GM12878 (cell line): ENCODE data around the gene FAM241A. TPM values are rescaled to one million over a fixed set of nuclear protein-coding genes. Genes with fewer than 3 reads are reported as not detected.

Experiments used
- ATAC-seq: fragments of 200-7000 bp; cut with Tn5 transposase; 3 replicates; pipeline ENCODE4 v1.9.1; 2020; ENCODE audit warnings: mild to moderate bottlenecking, moderate library complexity
- BruUV-seq: library from RNA; stranded (reverse); fragments of 400-500 nt; replicated peaks from 2 replicates; lab custom pipeline; 2021; lab: Mats Ljungman, UMichigan
- CTCF ChIA-PET: fragments of 300-600 bp; sonication (Branson Sonifier 250); formaldehyde crosslinking; extraction: SDS; loops from one replicate; lab custom pipeline; 2021; ENCODE audit warnings: inconsistent platforms; lab: Yijun Ruan, JAX
- POLR2A ChIA-PET: fragments of 350-600 bp; formaldehyde crosslinking; extraction: SDS; loops from one replicate; lab custom pipeline; 2021; ENCODE audit warnings: inconsistent platforms; lab: Charles Lee
- RAD21 ChIA-PET: fragments of 300-600 bp; sonication (Branson Sonifier 250); formaldehyde crosslinking; loops from one replicate; lab custom pipeline; 2023; ENCODE audit warnings: antibody characterized with exemption; ENCODE audit not compliant: unreplicated experiment; lab: Charles Lee
- SMC1A ChIA-PET: fragments of 300-600 bp; sonication (Branson Sonifier 250); formaldehyde crosslinking; loops from one replicate; lab custom pipeline; 2023; ENCODE audit not compliant: unreplicated experiment, uncharacterized antibody; lab: Charles Lee
- DNase-seq: peaks from one replicate; pipeline ENCODE4 v3.0.0-alpha.2; 2011; ENCODE audit warnings: low read depth, low spot score
- FAIRE-seq: peaks from 3 replicates; lab custom pipeline; 2011; peaks lifted over from hg19 to GRCh38; lab: Jason Lieb, UNC
- H2AFZ ChIP-seq: 2 replicates; pipeline ENCODE4 v1.6.0; 2011; ENCODE audit warnings: low read depth, low read length, control low read depth; ENCODE audit not compliant: control insufficient read depth
- H3K27ac ChIP-seq: 2 replicates; pipeline ENCODE4 v1.5.1; 2011; ENCODE audit warnings: control low read depth; ENCODE audit not compliant: control insufficient read depth, insufficient read depth
- H3K27me3 ChIP-seq, 2 experiments: replicated peaks in 1 of 2; 2 replicates each; pipeline versions ENCODE4 v1.6.0 to v1.6.1; 2011; ENCODE audit warnings: low read length in 1 of 2; ENCODE audit not compliant: control insufficient read depth in 2 of 2, insufficient read depth in 2 of 2
- H3K36me3 ChIP-seq, 2 experiments: 2 replicates each; pipeline ENCODE4 v1.5.1; 2011; ENCODE audit warnings: low read length in 1 of 2; ENCODE audit not compliant: control insufficient read depth in 2 of 2, insufficient read depth in 2 of 2
- H3K4me1 ChIP-seq: 2 replicates; pipeline ENCODE4 v1.6.1; 2011; ENCODE audit warnings: mild to moderate bottlenecking, low read length, moderate library complexity, mixed read lengths; ENCODE audit not compliant: control insufficient read depth, insufficient read depth
- H3K4me2 ChIP-seq: 2 replicates; pipeline ENCODE4 v1.6.0; 2011; ENCODE audit warnings: control low read depth; ENCODE audit not compliant: control insufficient read depth, insufficient read depth
- H3K4me3 ChIP-seq: fragments of 200-600 bp; sonication (generic); 2 replicates; pipeline ENCODE4 v1.5.1; 2016
- H3K79me2 ChIP-seq: 2 replicates; pipeline ENCODE4 v1.6.0; 2011; ENCODE audit warnings: low read length; ENCODE audit not compliant: control insufficient read depth, insufficient read depth
- H3K9ac ChIP-seq: 2 replicates; pipeline ENCODE4 v1.8.0; 2011; ENCODE audit warnings: low read length, control low read depth, mixed read lengths; ENCODE audit not compliant: control insufficient read depth, insufficient read depth
- H3K9me3 ChIP-seq: replicated peaks from 3 replicates; pipeline ENCODE4 v1.5.1; 2011; ENCODE audit warnings: mild to moderate bottlenecking, low read length; ENCODE audit not compliant: control insufficient read depth, insufficient read depth
- H4K20me1 ChIP-seq: 2 replicates; pipeline ENCODE4 v1.6.0; 2011; ENCODE audit not compliant: control insufficient read depth, insufficient read depth
- BCL11A ChIP-seq: IDR thresholded peaks from 2 replicates; pipeline ENCODE4 v1.6.1; 2011; ENCODE audit warnings: low read depth, low read length
- EED ChIP-seq: sonication (generic); IDR thresholded peaks from 2 replicates; pipeline ENCODE4 v1.6.1; 2016; ENCODE audit warnings: antibody characterized with exemption, low read depth
- HCFC1 ChIP-seq: fragments of 150-350 bp; IDR thresholded peaks from 2 replicates; pipeline ENCODE4 v1.6.1; 2014; ENCODE audit warnings: low read length
- IKZF1 ChIP-seq: fragments of 450-650 bp; conservative IDR thresholded peaks from 2 replicates; pipeline ENCODE4 v1.6.1; 2017; ENCODE audit warnings: antibody characterized with exemption, mild to moderate bottlenecking
- MEF2B ChIP-seq: fragments of 450-650 bp; IDR thresholded peaks from 2 replicates; pipeline ENCODE4 v1.6.1; 2018; ENCODE audit warnings: mild to moderate bottlenecking, moderate library complexity; ENCODE audit not compliant: partially characterized antibody, poor library complexity, severe bottlenecking
- MLLT1 ChIP-seq: fragments of 450-650 bp; IDR thresholded peaks from 2 replicates; pipeline ENCODE4 v1.6.1; 2016; ENCODE audit warnings: mild to moderate bottlenecking
- MTA3 ChIP-seq: IDR thresholded peaks from 2 replicates; pipeline ENCODE4 v1.6.1; 2012; ENCODE audit warnings: low read length, inconsistent platforms, borderline replicate concordance
- POU2F2 ChIP-seq: IDR thresholded peaks from 3 replicates; pipeline ENCODE4 v1.6.1; 2011; ENCODE audit warnings: low read depth, mild to moderate bottlenecking, low read length, borderline replicate concordance
- SRF ChIP-seq, 2 experiments: IDR thresholded peaks; 2 replicates each; pipeline ENCODE4 v1.6.1; 2011; ENCODE audit warnings: low read depth in 2 of 2, low read length in 2 of 2, mild to moderate bottlenecking in 1 of 2, moderate library complexity in 1 of 2
- YBX1 ChIP-seq: fragments of 450-650 bp; IDR thresholded peaks from 2 replicates; pipeline ENCODE4 v1.6.1; 2016; ENCODE audit warnings: antibody characterized with exemption
- ZNF217 ChIP-seq: fragments of 450-650 bp; IDR thresholded peaks from 2 replicates; pipeline ENCODE4 v1.6.1; 2017; ENCODE audit warnings: antibody characterized with exemption, mild to moderate bottlenecking
- ZNF384 ChIP-seq: IDR thresholded peaks from 2 replicates; pipeline ENCODE4 v1.6.1; 2012; ENCODE audit warnings: low read depth, mild to moderate bottlenecking, low read length, improper control_type of control experiment, borderline replicate concordance
- WGBS: methylation state at CpG from one replicate; pipeline ENCODE4 v1.1.6; 2016; ENCODE audit warnings: low lambda C conversion rate; ENCODE audit not compliant: insufficient replicate concordance, insufficient coverage; ENCODE audit errors: missing lambda C conversion rate; 5-methylcytosine and 5-hydroxymethylcytosine counted together
- in situ Hi-C: fragments of 300-500 bp; cut with MboI; formaldehyde crosslinking; loops from 9 replicates; pipeline ENCODE4 v1.14.3; 2018; ENCODE audit warnings: mixed read lengths
- intact Hi-C: fragments of 100-400 bp; cut with micrococcal nuclease; formaldehyde crosslinking; loops from one replicate; pipeline ENCODE4 v1.14.2; 2022; ENCODE audit not compliant: unreplicated experiment
- polyA plus RNA-seq, 11 experiments: library from polyadenylated mRNA; depleted of rRNA in 4 of 11; unstranded in 6 of 11; stranded (reverse) in 5 of 11; fragments of >200 nt; fragmentation: Nextera tagmentation in 4 of 11; fragmentation: Illumina TruSeq in 1 of 11; extraction: Ambion mirVana in 4 of 11; extraction: Trizol in 1 of 11; gene quantifications; 1 replicate in 1 of 11; 2 replicates in 10 of 11; pipeline versions ENCODE4 v1.2.1 to v1.2.3, GENCODE V29; 2011 to 2016; ENCODE audit warnings: inconsistent platforms in 2 of 11, missing spikeins in 2 of 11, low read depth in 1 of 11
- total RNA-seq, 4 experiments: library from RNA; depleted of rRNA in 3 of 4; stranded (reverse); fragments of >200 nt in 3 of 4; fragmentation: Illumina TruSeq in 1 of 4; extraction: Trizol in 1 of 4; gene quantifications; 2 replicates each; pipeline versions ENCODE4 v1.2.1 to v1.2.3, GENCODE V29; 2013 to 2021
- TF ChIP-seq, protein P1 (sequence below): IDR thresholded peaks from 2 replicates; pipeline ENCODE4 v1.6.1; 2011; ENCODE audit warnings: mild to moderate bottlenecking, low read depth, low read length, moderate library complexity; ENCODE audit not compliant: insufficient replicate concordance
- TF ChIP-seq, protein P2 (sequence below): IDR thresholded peaks from 2 replicates; pipeline ENCODE4 v1.6.1; 2012; ENCODE audit warnings: low read depth, low read length, improper control_type of control experiment
- TF ChIP-seq, protein P3 (sequence below): fragments of 450-650 bp; IDR thresholded peaks from 2 replicates; pipeline ENCODE4 v1.6.1; 2018; ENCODE audit warnings: mild to moderate bottlenecking, low read depth, moderate library complexity; ENCODE audit not compliant: partially characterized antibody
- TF ChIP-seq, protein P4 (sequence below): fragments of 450-650 bp; IDR thresholded peaks from 2 replicates; pipeline ENCODE4 v1.6.1; 2017; ENCODE audit warnings: low read depth, mild to moderate bottlenecking, moderate library complexity

The FAM241A gene
- total and polyA plus RNA-seq, 10 of the 15 experiments (the other 5 are each of a cell fraction or from before 2014, with no cell fraction given), result 0.20 to 7.5 (median 2.4) TPM

- in situ Hi-C loops (no loop called here), intact Hi-C loops (no loop called here)
- no peak overlapping the region for H3K4me2 ChIP-seq
- ChIA-PET SMC1A (no interaction called here), POLR2A (no interaction called here), RAD21 (no interaction called here), CTCF (no interaction called here)
- ATAC-seq, result no peak
- FAIRE-seq, result no peak
- no peaks in the 10 kb centered on the region for H3K79me2 ChIP-seq
- H3K27me3 ChIP-seq, result no peaks in the 10 kb centered on the region
- no peak overlapping the region for H3K27ac ChIP-seq
- H2AFZ ChIP-seq, result no peak overlapping the region
- H3K4me3 ChIP-seq, result no peak overlapping the region
- DNase-seq, result no peak
- H3K36me3 ChIP-seq, result no peaks in the 10 kb centered on the region
- no peak overlapping the region for H3K9ac ChIP-seq
- peaks cover 7% of the 10 kb centered on the region; the same call in 1 of the 2 replicates for H3K4me1 ChIP-seq
- H4K20me1 ChIP-seq, result no peaks in the 10 kb centered on the region
- no TSS peak for BruUV-seq
- H3K9me3 ChIP-seq, result no peaks in the 10 kb centered on the region
- WGBS, result 100% methylated on average over 3 of the region's 3 CpGs
- TF ChIP-seq BCL11A (no peak), ZNF217 (no peak), IKZF1 (no peak), EED (no peak), ZNF384 (no peak), YBX1 (no peak), POU2F2 (no peak), MEF2B (no peak), MLLT1 (no peak), SRF (IDR thresholded peaks at IDR 0.05; ENCODE audit: low read depth in 2 of 2, low read length in 2 of 2) (no peak), HCFC1 (no peak), MTA3 (no peak)
- TF ChIP-seq, protein P1, sequence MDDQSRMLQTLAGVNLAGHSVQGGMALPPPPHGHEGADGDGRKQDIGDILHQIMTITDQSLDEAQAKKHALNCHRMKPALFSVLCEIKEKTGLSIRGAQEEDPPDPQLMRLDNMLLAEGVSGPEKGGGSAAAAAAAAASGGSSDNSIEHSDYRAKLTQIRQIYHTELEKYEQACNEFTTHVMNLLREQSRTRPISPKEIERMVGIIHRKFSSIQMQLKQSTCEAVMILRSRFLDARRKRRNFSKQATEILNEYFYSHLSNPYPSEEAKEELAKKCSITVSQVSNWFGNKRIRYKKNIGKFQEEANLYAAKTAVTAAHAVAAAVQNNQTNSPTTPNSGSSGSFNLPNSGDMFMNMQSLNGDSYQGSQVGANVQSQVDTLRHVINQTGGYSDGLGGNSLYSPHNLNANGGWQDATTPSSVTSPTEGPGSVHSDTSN, result no peak
- TF ChIP-seq, protein P2, sequence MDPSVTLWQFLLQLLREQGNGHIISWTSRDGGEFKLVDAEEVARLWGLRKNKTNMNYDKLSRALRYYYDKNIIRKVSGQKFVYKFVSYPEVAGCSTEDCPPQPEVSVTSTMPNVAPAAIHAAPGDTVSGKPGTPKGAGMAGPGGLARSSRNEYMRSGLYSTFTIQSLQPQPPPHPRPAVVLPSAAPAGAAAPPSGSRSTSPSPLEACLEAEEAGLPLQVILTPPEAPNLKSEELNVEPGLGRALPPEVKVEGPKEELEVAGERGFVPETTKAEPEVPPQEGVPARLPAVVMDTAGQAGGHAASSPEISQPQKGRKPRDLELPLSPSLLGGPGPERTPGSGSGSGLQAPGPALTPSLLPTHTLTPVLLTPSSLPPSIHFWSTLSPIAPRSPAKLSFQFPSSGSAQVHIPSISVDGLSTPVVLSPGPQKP, result no peak
- TF ChIP-seq, protein P3, sequence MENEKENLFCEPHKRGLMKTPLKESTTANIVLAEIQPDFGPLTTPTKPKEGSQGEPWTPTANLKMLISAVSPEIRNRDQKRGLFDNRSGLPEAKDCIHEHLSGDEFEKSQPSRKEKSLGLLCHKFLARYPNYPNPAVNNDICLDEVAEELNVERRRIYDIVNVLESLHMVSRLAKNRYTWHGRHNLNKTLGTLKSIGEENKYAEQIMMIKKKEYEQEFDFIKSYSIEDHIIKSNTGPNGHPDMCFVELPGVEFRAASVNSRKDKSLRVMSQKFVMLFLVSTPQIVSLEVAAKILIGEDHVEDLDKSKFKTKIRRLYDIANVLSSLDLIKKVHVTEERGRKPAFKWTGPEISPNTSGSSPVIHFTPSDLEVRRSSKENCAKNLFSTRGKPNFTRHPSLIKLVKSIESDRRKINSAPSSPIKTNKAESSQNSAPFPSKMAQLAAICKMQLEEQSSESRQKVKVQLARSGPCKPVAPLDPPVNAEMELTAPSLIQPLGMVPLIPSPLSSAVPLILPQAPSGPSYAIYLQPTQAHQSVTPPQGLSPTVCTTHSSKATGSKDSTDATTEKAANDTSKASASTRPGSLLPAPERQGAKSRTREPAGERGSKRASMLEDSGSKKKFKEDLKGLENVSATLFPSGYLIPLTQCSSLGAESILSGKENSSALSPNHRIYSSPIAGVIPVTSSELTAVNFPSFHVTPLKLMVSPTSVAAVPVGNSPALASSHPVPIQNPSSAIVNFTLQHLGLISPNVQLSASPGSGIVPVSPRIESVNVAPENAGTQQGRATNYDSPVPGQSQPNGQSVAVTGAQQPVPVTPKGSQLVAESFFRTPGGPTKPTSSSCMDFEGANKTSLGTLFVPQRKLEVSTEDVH, result no peak
- TF ChIP-seq, protein P4, sequence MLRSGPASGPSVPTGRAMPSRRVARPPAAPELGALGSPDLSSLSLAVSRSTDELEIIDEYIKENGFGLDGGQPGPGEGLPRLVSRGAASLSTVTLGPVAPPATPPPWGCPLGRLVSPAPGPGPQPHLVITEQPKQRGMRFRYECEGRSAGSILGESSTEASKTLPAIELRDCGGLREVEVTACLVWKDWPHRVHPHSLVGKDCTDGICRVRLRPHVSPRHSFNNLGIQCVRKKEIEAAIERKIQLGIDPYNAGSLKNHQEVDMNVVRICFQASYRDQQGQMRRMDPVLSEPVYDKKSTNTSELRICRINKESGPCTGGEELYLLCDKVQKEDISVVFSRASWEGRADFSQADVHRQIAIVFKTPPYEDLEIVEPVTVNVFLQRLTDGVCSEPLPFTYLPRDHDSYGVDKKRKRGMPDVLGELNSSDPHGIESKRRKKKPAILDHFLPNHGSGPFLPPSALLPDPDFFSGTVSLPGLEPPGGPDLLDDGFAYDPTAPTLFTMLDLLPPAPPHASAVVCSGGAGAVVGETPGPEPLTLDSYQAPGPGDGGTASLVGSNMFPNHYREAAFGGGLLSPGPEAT, result no peak
Measured at GRCh38 chr4:112170451-112170993, 25.3 kb downstream of the FAM241A start.
